GM18511 (cell line): ENCODE data around the gene TEF.

Experiments used
- ATAC-seq: cut with Tn5 transposase; IDR thresholded peaks from one replicate; pipeline ENCODE4 v1.9.1; 2021; ENCODE audit warnings: mild to moderate bottlenecking, moderate library complexity; ENCODE audit not compliant: unreplicated experiment

TEF gene

DNA sequence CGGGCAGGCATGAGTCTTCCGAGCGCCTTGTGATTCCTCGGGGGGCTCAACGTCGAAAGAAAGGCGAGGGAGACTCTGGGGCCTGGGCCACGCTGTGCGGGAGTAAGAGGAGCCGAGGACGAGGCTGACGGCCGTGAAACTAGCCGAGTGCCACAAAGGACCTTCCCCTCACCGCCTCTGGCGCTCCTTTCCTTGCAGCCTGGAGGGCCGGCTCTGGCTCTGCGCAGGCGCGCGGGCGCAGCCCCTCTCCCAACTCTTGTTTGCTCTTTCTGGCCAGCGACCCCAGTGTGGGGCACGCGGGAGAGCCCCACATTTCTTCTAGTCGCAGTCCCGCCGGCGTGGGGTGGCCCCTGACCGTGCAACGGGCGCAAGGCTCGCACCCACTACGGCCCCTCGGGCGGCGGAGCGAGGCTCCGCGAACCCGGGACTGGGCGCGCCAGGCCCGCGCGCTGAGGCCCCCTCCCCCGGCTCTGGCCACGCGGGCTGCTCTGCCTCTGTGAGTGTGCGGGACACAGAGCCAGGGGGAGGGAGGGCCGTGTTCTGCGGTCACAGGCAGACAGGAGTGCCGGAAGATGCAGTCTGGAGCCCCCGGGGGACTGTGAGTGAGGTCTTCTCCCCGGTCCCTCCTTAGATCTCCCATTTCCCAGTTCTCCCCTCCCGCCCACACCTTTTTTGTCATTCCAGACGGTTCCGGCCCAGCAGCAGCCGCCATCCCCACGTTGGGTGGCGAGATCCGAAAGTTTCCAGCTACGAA is 65.9 kb downstream of the TEF start:
- ATAC-seq: no peak

DNA sequence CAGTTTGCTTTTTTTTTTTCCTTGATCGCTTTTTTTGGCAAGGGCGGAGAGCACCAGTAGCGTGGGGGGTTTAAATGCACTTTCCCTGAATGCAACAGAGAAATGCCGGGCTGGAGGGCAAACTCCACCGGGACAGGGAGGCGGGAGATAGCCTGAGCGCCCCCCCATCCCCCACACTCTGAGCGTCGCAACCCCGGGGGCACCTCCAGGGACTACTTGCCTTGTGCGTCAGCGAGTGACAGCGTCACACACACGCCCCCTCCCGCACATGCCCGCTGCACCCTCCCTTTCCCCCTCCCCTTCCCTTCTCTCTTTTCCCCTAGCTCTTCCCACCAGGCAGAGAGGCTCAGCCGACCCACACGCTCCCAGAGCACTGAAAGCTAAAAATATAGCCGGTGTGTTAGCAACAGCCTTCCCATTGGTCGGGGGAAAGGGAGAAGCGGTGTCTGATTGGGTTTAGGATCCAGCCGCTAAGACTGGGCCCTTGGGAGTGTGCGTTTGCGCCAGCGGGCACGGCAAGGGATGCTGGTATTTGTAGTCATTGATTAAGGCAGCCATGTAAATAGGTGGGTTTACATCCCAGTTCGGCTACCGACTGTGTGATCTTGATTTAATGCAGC is 66.6 kb downstream of the TEF start:
- ATAC-seq: peak; percentile 46
